ENCODE results near the gene CYTH1.

DNA sequence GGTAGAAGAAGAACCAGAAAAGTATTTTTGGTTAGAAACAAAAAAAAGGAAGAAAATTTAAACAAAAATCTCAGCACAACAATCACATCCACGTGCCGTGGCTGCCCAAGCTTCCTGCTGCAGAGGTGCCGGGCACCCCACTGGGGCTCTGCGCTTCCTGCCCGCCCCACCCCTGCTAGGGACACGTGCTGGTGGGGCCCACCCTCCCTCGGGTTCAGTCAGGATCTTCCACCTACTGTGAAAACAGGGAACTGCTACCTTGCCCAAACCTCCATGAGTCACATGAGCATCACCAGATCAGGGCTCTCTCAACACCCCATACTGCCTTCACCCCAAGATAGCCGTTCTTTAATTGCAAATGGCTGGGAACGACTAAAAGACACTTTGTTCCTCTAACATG is 24.4 kb upstream of the CYTH1 start:
- TF ChIP-seq CTBP1 (IDR thresholded peaks at IDR 0.05; ENCODE audit: borderline replicate concordance): no peak
- no peak for TF ChIP-seq BHLHE40 (IDR thresholded peaks at IDR 0.05; ENCODE audit: borderline replicate concordance)

Data from HEK293T (cell line).